ENCODE measurements around the gene MBOAT2.

DNA sequence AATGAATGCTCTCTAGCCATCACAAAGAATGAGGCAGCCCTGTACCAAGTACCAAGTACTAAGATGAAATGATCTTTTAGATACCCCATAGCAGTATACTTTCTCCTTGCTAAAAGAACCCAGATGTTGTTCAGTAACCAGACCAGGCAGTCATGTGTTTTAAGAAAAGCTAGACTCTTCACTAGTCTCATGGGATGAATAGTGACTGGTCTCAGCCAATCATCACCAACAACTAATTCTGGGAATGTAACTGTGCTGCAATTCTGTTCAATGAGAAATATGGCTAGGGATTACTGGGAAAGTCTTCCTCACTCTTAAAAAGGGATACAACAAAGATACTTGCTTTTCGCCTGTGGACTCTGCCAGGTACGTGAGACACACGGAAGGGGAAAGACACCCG, 29.5 kb downstream of the MBOAT2 start:
- no peak for TF ChIP-seq POLR2A (IDR thresholded peaks at IDR 0.05)
- TF ChIP-seq, protein P1, sequence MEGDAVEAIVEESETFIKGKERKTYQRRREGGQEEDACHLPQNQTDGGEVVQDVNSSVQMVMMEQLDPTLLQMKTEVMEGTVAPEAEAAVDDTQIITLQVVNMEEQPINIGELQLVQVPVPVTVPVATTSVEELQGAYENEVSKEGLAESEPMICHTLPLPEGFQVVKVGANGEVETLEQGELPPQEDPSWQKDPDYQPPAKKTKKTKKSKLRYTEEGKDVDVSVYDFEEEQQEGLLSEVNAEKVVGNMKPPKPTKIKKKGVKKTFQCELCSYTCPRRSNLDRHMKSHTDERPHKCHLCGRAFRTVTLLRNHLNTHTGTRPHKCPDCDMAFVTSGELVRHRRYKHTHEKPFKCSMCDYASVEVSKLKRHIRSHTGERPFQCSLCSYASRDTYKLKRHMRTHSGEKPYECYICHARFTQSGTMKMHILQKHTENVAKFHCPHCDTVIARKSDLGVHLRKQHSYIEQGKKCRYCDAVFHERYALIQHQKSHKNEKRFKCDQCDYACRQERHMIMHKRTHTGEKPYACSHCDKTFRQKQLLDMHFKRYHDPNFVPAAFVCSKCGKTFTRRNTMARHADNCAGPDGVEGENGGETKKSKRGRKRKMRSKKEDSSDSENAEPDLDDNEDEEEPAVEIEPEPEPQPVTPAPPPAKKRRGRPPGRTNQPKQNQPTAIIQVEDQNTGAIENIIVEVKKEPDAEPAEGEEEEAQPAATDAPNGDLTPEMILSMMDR (IDR thresholded peaks at IDR 0.05): no peak
